H4 (cell line): Measurements from ENCODE around the gene RGS16. TPM values are rescaled to one million over a fixed set of nuclear protein-coding genes. Genes with fewer than 3 reads are reported as not detected.
"Not testable (repeated sequence)": the region's sequence is repeated elsewhere in the genome, so short reads cannot be mapped to it uniquely, and the experiment has no call there.

Experiments
- DNase-seq: peaks from one replicate; pipeline ENCODE4 v3.0.0-alpha.2; 2015; ENCODE audit warnings: low spot score
- total RNA-seq: library from RNA; depleted of rRNA; stranded (reverse); fragments of >200 nt; shearing (Covaris generic); gene quantifications from 2 replicates; pipeline ENCODE4 v1.2.3, GENCODE V29; 2014; rRNA removed

RGS16 gene, protein sequence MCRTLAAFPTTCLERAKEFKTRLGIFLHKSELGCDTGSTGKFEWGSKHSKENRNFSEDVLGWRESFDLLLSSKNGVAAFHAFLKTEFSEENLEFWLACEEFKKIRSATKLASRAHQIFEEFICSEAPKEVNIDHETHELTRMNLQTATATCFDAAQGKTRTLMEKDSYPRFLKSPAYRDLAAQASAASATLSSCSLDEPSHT
- 0.04 TPM in 1 of 2 replicates, not detected in the other for total RNA-seq

DNA sequence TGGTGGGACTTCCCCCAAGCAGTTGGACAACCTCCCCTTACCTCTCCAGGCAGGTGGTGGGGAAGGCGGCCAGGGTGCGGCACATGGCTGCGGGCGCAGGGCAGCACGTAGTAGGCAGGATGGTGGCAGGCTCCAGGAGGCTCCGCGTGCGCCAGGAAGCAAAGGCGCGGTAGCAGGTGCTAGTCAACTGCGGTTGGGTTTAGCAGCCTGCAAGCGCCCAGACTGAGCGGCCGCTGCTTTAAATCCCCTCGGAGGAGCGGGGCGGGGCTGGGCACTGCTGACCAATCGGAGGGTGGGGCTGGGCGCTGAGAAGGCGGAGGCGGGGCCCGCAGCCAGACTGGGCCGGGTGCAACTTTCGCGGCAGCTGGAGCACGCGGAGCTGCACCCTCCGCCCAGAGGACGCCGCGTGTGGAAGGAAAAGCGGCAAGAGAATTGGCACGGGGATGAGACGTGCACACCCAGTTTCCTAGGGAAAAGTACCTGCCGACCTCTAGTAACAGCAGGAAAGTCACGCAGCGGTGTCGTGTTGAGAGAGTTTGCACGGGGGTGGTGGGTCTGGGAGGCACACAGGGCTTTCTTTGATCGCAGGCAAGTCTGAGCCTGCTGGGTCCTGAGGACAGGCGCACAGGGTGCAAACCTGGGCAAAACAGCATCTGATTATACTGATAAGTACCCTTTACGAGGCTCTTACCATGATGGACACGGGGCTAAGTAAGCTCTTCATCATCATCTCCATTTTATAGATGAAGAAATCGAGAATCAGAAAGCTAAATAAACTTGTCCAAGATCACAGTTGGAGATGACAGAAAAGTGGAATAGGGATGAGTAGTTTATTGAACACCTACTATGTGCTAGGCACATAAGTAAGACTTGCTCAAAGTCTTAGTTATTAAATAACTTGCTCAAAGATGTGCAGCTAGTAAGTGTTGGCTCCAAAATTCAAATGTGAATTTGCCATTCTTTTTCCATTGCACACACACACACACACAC is at the start of gene RGS16:
RGS16 (minus strand) TSS at position 215 of the 990 bp plus-strand sequence; CDS start at position 85, 130 bp downstream.
- DNase-seq = no peak

DNA sequence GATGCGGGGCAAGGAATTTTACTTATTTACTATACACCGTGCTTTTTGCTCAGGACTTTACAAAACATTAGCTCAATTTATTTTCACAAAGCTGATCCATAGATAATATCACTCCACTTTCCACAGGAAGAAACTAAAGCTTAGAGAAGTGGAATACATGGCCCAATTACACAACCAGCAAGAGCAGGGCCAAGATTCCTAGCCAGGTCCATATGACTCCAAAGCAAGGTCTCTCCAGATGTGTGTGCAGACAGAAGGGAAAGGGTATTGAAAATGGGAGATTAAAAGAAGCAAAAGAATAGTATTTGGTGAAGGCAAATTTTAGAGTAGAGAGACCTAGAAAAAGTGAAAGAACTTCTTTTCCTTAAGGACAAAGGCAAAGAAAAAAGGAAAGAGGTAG is 49.8 kb upstream of the RGS16 start:
- DNase-seq = no peak

DNA sequence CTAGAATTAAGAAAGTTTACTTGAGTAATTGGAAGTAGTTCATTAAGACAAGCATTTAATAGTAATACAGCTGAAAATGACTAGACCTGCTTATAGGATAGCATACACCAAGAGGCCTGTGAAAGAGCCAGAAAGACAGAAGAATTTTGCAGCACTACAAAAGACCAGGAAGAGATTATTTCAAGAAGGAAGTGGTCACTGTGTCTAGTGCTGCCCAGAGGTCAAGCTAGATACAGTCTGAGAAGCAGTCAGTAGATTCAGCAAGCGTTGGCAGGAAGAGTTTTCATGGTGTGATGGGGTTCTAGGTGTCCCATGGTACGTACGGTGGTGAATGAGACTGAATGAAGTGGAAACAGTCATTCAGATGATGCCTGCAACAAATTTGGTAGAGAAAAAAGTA is 48.7 kb upstream of the RGS16 start:
- no peak for DNase-seq

DNA sequence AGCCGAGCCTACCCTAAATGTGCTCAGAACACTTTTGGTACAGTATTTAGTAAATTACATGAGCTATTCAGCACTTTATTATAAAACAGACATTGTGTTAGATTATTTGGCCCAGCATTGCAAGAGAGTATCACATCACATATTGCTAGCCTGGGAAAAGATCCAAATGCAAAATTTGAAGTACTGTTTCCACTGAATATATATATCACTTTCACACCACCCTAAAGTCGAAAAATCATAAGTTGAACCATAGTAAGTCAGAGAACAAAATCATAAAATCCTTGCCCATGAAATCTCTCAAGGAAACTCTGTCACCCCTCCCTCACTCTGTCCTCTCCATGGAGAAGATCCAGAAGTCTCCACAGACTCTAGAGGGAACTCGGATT is 47.1 kb upstream of the RGS16 start:
- no peak for DNase-seq

DNA sequence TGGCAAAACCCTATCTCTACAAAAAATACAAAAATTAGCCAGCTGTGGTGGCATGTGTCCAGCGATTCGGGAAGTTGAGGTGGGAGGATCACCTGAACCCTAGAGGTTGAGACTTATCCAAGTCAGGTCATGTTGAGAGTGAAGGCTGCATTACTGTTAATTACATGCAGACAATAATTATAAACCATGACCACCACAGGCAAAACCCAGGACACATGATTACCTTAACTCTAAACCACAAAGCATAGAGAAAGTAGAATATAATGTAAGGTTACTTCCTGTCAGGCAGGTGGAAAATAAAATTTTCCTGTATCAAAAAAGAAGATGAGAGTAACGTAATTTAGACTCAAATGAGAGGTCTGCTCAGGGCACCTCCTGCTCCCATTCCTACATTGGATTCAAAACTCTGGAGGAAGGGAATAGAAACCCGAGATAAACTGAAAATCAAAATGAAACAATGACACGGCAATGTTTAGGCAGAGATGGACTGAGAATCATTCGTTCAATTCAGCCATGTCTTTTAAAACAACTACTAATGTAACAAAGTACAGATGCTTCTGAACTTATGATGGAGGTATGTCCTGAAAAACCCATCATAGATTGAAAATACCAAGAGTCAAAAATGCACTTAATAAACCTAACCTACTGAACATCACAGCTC is 46.6 kb upstream of the RGS16 start:
- DNase-seq = no peak

DNA sequence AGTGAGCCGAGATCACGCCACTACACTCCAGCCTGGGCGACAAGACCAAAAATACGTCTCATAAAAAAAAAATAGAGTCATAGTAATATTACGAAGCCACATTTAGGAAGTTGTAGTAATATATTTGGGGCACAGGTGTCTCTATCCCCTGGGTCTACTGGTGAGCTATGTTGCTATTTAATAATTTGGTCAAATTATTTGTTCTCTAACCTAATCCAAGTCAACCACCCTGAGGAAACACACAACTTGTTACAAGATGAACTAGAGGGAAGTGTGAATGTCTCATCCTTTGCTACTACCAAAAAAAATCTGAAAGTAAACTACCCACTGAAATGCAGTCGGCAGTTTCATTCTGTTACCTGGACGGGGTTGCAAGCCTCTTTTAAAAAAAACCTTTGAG is 44.9 kb upstream of the RGS16 start:
- DNase-seq = no peak

DNA sequence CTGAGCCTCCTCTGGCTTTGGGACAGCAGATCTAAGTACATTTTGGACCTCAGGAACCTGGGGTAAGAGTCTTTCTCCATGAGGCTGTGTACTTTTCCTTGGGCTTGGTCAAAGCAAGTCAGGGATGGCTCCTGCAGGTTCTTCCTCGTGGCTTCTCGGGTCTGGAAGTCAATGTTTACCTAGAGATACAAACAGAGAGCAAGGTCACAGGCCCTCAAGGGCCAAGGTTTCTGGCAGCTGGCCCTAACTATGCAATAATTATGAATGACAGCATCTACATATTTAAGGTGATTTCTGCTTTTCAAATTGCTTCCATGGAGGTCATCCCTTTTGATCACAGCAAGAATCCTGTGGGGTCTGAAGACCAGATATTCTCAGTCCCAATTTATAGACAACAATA is 42.5 kb upstream of the RGS16 start:
- DNase-seq = no peak

DNA sequence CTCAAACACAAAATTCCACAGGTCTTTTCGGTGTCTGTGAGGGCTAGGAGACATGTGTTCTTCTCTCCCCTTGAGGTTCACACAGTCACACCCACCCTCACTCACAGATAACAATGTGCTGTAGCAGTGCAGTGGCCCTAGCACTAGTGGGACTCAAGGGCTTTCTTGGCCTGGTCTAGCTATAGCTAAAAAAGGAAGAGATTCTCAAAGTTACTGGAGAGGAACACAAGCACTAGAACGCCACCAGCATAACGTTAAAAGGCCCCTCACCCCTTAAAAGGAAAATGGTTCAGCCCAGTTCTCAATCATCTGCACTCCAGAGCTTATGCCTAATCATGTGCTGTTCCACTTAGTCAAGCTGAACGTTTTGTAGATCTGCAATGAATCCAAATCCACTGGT is 40.7 kb upstream of the RGS16 start:
- no peak for DNase-seq

DNA sequence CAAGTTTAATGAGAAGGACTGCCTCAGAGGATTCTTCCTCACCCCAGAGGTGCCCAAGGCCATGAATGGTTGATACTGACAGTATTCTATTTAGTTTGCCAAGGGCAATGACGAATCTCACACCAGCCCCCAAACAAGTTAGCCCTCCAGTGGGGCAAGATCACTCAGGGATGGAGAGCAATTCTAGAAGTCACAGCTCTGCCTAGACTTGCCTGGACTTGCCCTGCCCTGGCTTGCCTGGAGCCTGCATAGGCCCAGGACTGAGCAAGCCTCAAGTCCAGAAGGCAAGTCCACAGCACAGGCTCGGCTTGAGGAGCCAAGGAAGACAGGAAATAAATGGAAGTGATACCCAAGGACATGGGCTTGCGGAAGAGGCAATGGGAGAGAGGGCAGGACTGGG is 39.5 kb upstream of the RGS16 start:
- no peak for DNase-seq

DNA sequence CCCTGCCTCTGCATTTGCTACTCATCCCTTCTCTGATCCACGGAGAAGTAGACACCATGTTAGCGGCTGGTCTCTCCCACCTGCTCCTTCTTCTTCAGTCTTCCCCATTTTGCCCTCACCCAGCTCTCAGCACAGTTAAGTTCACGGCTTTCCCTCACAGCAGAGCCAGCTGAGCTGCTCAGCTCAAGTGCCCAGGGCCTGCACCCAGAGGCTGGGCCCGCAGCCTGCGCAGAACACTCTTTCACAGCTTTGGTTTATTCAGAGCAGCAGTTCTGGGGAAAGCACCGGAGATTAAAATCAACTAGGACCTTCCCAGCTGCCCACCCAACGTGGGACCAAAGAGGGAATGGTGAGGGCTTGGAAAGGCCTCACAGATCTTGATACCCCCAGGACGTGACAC is 38.3 kb upstream of the RGS16 start:
- DNase-seq = no peak

DNA sequence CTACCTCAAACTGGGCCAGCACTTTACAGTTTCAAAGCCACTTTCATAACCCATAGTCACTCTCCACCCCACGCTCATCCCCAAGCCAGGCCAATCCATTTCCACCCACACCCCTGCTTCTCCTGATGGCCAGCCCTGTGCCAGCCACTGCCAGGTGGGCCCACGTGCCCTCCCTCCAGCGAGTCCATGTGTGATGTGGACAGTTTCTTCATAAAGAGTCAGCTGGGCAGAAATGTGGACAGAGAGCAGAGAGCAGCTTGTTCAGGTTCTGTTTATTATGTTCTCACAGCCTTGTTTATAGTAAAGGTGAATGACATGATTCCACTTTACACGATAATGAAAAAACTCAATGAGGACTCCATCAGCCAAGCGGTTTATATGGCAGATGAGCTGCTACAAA is 37.4 kb upstream of the RGS16 start:
- DNase-seq = no peak

DNA sequence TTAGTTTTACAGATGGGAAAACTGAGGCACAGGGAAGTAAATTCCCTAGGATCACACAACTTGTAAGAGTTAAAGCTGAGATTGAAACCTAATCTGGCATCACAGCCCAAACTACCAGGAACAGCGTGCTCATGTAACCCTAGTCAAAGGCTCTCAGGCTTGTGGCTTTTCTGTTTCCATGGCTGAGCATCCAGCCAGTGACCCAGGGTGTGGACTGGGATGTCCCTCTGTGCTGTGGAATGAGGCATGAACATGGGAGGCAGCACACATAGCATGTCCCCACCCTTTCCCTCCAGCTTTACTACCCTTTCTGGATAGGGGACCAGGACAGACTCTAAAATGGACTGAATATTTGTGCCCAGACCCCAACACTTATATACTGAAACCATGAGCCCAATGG is 35.1 kb upstream of the RGS16 start:
- no peak for DNase-seq

DNA sequence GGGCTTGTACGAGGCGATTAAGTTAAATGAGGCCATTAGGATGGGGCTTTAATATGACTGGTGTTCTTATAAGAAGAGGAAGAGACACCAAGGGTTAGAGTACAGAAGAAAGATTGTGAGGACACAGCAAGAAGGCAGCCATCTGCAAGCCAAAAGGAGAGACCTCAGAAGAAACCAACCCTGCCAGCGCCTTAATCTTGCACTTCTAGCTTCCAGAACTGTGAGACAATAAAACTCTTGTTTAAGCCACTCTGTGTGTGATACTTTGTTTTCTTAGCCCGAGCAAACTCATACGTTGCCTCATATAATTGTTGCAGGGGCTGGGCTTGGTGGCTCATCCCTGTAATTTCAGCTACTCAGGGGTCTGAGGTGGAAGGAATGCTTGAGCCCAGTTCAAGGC is 33.6 kb upstream of the RGS16 start:
- no peak for DNase-seq

DNA sequence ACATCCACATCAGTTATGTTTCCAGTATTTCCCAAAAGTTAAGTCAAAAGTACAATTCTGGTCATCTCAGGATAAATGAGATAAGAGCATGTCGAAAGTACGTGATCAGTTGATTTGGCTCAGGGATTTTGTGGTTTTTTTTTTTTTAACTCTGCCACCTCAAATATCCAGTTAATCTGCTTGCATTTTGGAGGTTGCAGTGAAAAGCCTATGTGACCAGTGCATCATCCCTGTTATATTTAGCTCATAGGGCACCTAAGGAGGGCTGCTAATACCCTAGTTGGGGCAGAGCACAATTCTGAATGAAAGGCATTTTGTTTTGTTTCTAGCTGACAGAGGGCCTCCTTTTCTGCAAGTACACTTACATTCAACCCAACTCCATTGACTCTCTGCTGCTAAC is 31.7 kb upstream of the RGS16 start:
- DNase-seq = no peak

DNA sequence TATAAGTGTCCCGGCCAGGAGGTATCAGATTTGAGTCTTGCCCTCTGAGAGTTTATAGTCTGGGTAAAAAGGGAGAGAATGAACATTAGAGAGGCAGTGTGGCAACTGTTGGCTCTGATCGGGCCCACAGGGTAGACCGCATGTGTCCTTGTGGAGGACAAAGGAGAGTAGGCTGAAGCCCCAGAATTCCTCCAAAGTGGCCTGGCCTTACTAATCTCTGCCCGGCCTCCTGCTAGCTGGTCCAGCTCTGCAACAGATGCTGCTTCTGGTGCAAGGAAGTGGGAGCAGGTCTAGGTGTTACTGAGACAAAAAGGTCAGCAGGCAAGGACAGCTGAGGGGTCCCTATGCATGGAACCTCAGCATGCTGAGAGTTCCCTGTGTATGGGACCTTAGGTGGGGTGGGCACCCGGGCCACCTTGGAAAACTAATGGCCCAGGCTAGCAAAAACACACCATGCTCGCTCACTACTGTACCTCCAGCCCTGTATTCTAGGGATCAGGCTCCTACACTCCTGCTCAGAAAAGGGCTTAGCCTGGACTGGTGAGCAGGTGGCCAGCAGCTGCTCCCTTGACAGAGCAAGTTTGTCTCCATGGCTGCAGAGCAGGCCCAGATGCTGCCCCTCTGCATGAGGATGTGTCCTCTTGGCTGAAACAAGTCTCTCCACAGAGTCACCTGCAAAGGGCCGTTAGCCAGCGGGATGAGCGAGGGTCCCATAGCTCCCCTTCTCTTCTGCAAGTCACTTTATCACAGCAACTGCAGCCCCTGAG is 30.3 kb upstream of the RGS16 start:
- no peak for DNase-seq

DNA sequence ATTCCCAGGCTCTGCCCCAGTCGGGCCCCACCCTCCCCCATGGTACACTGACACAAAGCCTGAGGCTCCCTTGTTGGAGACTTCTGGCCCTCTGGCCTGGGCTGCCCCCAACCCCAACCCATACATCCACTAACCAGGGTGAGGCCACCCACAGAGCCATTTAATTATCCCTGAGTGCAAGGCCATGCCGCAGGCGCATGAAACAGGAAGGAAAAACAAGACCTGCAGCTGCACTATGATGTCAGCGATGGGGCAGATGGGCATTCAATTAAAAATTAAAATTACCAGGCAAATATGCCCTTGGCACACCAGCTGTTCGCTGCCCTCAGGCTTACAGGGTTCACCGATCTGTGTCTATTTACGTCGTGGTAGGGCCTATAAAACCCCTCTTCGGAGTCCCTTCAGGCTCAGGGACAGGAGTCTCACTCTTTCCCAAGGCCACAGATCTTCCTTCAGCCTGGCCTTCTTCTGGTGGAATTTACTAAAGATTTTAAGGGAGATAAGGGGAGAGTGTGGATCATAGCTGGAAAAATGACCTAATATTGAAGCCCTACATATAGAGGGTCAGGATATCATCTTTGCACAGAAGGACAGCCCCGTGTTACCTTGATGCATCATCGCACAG is 29.6 kb upstream of the RGS16 start:
- DNase-seq = no peak

DNA sequence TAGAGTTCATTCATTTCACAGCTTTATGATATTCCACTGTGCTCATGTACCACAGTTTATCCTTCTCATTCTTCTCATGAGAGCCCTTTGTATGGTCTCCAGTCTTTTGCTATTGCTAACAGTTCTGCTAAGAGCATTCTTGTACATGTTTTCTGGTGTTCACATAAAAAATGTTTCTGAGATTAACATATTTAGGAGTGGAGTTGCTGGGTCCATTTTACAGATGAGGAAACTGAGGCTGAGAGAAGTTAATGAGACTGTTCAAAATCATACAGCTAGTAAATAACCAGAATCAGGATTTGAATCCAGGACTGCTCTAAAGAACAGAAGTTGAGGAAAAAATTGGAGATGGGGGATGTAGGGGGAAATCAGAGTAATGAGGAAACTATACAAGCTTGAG is 28.8 kb upstream of the RGS16 start:
- DNase-seq = no peak

DNA sequence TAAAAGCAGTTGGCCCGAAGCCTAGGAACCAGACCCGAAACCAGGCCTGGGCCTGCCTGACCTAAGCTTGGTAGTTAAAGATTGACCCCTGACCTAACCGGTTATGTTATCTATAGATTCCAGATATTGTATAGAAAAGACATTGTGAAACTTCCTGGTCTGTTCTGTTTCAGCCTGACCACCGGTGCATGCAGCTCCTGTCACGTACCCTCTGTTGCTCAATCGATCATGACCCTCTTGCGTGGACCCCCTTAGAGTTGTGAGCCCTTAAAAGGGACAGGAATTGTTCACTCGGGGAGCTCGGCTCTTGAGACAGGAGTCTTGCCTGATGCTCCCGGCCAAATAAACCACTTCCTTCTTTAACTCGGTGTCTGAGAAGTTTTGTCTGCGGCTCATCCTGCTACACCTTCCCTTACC is 28.3 kb upstream of the RGS16 start:
- DNase-seq = not testable (repeated sequence)

DNA sequence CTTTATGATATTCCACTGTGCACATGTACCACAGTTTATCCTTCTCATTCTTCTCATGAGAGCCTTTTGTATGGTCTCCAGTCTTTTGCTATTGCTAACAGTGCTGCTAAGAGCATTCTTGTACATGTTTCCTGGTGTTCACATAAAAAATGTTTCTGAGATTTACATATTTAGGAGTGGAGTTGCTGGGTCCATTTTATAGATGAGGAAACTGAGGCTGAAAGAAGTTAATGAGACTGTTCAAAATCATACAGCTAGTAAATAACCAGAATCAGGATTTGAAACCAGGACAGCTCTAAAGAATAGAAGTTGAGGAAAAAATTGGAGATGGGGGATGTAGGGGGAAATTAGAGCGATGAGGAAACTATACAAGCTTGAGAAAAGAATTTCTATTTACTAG is 27.8 kb upstream of the RGS16 start:
- DNase-seq = no peak

DNA sequence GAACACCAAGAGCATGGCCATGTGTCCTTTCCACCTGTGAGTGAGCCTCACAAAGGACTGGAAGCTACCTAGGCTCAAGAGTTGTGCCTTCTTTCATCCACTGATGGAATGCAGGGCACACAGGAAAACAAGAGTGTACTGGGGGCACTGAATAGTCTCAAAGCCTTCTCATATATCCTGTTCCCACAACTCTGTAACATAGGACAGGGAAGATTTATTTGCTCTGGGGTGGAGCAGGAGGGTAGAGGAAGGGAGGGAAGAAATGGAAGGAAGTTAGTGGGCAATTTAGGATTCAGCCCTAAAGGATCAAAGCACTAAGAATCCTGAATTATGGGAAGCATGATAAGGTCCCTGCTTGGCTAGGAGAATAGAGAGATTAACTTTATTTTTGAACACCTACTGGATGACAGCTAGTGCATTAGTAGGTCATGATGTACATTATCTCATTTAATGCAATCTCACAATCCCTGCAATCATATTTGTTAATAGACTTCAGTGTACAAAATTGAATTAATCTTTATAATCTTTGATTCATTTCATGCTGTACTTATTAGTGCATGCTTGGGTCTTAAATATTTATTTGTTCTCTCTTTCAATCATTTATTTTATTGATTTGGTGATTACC is 27.0 kb upstream of the RGS16 start:
- DNase-seq = no peak

DNA sequence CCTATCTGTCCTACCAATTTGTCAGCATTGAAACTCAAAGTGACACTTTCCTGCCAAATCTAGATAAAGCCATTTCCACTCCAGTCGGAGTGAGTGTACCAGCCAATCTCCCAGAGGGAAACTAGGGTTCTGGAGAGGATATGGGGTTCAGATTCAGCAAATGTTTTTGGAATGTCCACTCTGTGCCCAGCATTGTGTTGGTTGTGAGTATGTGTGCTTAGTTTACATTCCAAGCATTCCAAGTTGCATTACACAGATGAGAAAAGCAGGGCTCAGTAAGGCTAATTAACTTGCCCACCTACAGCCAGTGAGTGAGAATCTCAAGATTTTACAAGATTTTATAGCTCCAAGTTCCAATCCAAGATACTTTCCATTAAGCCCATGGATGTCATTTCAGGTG is 26.4 kb upstream of the RGS16 start:
- DNase-seq = no peak
